Fibroblast of peridontal ligament (primary cell): ENCODE data around the gene PARP3.
A peak's percentile ranks its signal among the peaks of the same experiment; 100 is the strongest.
"Not testable (repeated sequence)": the region's sequence is repeated elsewhere in the genome, so short reads cannot be mapped to it uniquely, and the experiment has no call there.

Experiments used
- DNase-seq: peaks from one replicate; pipeline ENCODE4 v3.0.0-alpha.2; 2010; ENCODE audit errors: extremely low read depth

PARP3 gene

DNA sequence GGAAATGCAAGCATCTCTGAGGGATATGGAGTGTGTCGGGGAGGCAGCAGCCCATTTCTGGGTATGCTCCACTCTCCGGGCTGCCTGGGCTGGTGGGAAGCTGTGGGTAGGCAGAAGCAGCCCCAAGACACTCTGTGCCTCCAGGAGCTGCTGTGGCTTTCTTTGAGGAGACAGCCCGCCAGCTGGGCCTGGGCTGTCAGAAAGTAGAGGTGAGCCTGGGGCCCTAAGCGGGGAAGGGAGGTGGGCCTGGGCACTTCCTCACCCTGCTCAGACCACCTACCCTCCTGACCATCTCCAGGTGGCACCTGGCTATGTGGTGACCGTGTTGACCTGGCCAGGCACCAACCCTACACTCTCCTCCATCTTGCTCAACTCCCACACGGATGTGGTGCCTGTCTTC lies 42.9 kb downstream of the PARP3 start:
- DNase-seq: no peak

DNA sequence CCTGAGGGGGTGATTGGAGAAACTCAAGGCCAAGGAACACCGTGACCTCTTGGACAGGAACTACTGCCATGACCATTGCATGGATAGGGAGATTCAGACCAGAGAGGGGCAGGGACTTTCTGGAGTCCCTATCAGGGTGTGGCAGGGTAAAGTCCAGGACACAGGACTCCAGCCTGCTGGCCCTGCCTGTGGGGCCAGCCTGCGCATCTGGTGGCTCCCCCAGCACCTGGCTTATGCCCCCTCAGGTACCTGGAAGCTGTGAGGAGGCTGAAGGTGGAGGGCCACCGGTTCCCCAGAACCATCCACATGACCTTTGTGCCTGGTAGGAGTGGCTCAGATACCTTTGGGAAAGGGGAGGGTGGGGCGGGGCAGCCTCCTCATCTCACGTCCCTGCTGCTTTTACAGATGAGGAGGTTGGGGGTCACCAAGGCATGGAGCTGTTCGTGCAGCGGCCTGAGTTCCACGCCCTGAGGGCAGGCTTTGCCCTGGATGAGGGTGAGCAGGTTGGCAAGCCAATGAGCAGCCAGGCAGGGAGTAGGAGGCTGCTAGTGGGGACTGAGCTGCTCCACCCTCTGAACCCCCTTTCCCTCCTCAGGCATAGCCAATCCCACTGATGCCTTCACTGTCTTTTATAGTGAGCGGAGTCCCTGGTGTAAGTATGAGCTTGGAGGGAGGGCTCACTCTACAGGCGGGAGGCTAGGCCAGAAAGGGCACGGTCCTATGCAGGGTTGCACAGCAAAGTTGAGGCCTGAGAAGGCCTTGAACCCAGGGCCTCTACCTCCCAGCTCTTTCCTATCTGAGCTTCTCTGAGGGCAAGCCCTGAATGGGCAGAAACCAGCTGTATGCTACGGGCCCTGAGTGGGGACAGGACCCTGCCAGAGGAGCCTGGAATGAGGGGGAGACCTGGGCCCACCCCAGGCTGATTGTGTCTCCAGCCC lies 44.1 kb downstream of the PARP3 start:
- no peak for DNase-seq

DNA sequence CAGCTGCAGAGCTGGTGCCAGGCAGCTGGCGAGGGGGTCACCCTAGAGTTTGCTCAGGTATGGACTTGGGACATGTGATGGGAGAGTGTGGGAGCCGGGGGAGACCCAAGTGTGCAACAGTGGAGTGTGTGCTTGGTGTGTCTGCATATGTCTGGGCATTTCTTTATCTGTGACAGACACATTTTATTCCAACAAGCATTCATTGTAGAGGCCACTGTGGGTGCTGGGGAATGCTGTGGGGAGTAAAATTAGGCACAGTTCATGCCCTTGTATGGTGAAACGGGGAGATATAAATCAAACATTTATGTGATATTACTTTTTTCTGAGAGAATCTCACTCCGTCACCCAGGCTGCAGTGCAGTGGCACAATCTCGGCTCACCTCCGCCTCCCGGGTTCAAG lies 45.4 kb downstream of the PARP3 start:
- DNase-seq: no peak

DNA sequence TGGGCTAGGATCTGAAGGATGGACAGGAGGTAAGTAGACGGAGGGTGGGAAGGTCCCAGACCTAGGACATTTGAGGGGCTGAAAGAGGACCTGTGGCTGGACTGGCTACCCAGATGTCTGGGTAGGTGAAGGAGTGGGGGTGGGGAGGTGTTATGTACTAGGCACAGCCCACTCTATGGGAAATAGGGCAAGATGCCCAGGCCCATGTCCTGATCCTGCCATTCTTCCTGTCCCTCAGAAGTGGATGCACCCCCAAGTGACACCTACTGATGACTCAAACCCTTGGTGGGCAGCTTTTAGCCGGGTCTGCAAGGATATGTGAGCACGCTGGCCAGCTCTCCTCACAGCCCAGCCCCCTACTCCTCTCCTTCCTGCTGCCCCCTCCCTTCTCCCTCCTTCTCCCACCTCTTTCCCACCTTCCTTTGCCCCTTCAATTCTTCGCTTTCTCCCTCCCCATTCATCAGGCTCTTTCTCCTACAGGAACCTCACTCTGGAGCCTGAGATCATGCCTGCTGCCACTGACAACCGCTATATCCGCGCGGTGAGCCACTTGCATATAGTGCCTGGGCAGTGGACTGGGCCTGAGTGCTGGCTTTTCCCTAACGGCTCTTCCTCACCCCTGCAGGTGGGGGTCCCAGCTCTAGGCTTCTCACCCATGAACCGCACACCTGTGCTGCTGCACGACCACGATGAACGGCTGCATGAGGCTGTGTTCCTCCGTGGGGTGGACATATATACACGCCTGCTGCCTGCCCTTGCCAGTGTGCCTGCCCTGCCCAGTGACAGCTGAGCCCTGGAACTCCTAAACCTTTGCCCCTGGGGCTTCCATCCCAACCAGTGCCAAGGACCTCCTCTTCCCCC lies 46.4 kb downstream of the PARP3 start:
- DNase-seq: no peak

DNA sequence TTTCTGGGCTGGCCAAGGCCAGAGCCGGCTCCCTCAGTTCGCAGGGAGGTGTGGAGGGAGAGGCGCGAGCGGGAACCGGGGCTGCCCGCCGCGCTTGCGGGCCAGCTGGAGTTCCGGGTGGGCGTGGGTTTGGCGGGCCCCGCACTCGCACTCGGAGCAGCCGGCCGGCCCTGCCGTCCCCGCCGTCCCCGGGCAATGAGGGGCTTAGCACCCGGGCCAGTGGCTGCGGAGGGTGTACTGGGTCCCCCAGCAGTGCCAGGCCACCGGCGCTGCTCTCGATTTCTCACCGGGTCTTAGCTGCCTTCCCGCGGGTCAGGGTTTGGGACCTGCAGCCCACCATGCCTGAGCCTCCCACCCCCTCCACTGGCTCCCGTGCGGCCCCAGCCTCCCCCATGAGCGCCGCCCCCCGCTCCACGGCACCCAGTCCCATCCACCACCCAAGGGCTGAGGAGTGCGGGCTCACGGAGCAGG lies 48.4 kb downstream of the PARP3 start:
- not testable (repeated sequence) for DNase-seq

DNA sequence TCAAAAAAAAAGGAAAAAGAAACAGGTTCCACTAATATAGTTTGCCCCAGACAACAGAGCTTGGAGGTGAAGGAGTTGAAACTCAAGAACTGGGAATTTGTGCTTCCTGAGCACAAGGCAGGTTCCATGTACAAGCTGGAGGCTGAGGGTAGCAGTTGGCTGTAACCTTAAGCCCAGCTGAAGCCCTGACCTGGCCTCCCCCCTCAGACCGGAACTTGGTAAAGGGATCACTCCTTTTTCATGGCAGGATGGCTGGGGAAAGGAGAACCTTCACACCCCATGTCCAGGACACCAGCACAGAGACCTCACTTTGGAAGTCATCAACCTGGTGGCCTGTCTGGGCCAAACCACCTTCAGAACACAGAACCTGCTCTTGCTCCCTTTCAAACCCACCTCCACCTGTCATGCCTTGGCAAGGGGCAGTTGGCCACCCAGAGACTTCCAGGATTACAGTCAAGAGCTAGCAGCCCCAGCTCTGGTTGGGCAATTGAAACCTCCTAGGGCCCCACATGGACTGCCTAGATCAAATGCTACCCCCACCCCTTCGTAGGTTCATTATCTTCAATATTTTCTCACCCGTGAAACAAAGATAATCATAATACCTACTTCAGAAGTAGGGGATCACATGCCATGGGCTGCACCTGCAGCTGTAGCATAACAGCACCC lies 50.0 kb downstream of the PARP3 start:
- DNase-seq: no peak

DNA sequence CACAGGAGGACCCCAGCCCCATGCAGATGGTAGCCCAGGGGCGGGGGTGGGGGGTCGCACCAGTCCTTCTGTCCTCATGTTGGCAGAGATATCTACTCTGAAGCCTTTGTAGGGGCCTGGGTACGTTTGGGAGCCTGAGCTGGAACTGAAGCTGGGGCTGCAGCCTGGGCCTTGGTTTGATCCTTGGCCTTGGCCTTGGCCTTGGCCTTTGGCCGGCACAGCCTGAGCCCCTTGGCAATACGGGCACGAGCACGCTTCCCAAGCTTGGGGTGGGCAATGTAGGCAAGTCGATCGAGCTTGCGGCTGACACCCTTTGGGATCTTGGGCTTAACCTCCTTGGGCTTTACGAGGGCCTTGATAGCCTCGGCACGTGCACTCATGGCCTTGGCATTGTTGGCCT lies 51.5 kb downstream of the PARP3 start:
- DNase-seq: not testable (repeated sequence)

DNA sequence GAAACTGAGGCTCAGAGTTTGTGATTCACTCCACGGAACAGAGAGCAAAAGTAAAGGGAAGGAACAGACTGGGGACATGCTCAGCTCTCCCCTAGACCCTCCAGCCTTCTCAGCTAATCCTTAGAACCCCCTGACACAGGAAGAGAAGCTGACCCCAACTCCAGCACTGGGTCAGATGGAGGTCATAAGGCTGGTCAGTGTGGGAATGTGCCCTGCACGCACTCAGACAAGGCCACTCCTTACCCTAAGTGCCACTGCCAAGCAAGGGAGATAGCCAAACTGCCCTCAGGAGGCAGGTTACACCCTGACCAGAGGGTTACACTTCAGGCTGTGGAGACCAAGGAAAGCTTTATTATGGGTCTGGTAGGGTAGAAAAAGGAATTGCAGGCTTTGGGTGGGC lies 52.4 kb downstream of the PARP3 start:
- no peak for DNase-seq

DNA sequence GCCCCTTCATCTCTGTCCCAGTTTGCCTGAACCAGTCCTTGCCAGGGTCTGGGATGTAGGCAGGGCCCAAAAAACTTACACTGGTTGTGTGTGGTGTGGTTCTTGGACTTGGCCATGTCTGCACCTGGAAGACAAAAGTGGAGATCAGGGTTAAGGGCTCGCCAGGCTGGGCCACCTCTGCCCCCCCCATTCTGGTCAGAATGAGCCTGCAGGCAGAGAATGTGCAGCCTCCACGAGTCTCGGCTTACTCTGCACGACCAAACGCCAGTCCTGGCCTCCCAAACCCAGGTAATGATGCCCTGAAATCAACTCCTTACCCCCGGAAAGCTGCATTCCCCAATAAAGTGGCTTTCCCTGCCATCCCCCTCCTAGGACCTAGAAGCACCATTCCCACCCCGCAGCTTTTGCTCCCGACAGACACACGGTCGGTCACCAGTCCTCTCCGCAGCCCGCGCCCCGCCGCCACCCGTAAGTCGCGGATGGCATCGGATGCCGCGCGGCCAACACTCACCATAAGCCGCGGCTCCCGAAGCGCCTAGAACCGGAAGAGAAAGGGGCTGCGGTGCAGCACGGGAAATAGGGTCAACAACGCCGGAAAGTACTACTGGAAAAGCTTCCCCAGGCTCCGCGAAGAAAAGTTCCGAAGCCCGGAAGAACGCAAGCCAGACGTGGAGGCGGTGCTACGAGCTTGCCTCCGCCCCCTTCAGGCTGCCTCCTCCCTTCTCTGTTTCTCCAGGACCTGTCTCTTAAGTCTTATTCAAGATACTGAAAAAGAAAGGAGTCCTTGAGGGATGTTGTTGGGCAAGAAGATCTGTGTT lies 53.4 kb downstream of the PARP3 start, which contains the start of gene RPL29:
Gene RPL29, minus strand, starts transcription at position 550 of the 818 bp plus-strand sequence. Its CDS starts 434 bp downstream, at position 116.
- DNase-seq: peak; percentile 97

DNA sequence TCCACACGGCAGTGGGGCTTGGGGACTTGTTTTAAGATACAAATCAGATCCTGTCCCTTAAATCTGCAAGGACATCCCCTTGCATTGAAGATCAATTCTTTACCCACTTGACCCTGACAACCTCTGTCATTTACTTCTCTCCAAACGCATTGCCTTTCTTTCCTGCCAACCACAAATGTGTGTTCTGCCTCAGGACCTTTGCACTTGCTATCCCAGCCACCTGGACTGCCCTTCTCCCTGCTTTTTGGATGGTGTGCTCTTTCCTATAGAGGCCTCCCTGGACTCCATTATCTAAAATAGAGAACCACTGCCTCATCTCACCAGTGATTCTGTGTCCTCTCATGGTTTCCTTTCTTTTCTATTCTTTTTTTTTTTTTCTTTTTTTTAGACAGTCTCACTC lies 55.0 kb downstream of the PARP3 start:
- no peak for DNase-seq

DNA sequence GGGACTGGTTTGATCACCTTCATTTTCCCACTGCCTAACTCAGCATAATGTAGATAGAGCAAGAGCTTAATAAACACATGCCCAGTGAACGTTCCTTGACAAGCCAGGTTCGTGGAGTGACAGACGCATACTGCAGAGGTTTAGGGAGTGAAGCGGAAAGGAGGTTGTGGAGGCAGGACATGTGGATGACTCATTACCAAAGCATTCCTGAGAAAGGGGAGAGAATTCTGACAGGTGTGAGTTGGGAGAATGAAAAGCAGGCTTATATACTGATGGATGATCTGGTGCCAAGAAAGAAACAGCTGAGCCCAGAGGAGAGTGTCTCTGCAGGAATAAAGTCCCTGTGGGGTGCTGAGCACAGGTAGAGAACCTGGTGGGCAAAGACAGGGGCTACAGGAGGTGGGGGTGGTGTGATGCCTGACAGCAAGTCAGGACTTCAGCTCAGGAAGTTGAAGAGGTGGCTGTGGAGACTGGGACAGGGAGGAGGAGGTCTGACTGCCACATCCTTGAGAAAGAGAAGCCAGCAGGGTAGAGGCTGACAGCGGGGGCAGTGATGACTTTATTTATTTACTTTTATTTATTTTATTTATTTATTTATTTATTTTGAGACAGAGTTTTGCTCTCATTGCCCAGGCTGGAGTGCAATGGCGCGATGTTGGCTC lies 55.9 kb downstream of the PARP3 start:
- no peak for DNase-seq
